Prostate gland (tissue), 2 donors: ENCODE measurements around the gene RPS23. TPM values are rescaled to one million over a fixed set of nuclear protein-coding genes. Genes with fewer than 3 reads are reported as not detected.

Experiments
- DNase-seq: peaks from one replicate; pipeline ENCODE4 v3.0.0-alpha.2; 2019; ENCODE audit warnings: low spot score
- H3K27ac ChIP-seq, 2 donors: fragments of 200-600 bp; sonication (generic); 2 replicates each; pipeline ENCODE4 v1.5.1; 2017 to 2019
- H3K27me3 ChIP-seq: fragments of 200-600 bp; sonication (generic); replicated peaks from 2 replicates; pipeline ENCODE4 v1.5.1; 2019; ENCODE audit not compliant: insufficient read depth
- H3K36me3 ChIP-seq, 2 donors: fragments of 200-600 bp; sonication (generic); 1 replicate in 1 of 2; 2 replicates in 1 of 2; pipeline versions ENCODE4 v1.5.1 to v1.8.1; 2017 to 2019
- H3K4me1 ChIP-seq: fragments of 200-600 bp; sonication (generic); replicated peaks from 2 replicates; pipeline ENCODE4 v1.5.1; 2019
- H3K4me3 ChIP-seq, 2 donors: fragments of 200-600 bp; sonication (generic); 2 replicates each; pipeline ENCODE4 v1.5.1; 2017 to 2019
- H3K9me3 ChIP-seq: fragments of 200-600 bp; sonication (generic); 2 replicates; pipeline ENCODE4 v1.5.1; 2017
- POLR2A ChIP-seq: fragments of 450-650 bp; IDR thresholded peaks from one replicate; pipeline ENCODE4 v1.6.1; 2016; ENCODE audit warnings: antibody characterized with exemption, mild to moderate bottlenecking
- POLR2AphosphoS5 ChIP-seq: sonication (generic); formaldehyde crosslinking; IDR thresholded peaks from one replicate; pipeline ENCODE4 v1.6.1; 2017; ENCODE audit warnings: antibody characterized with exemption
- WGBS: methylation state at CpG from one replicate; pipeline ENCODE4 v1.1.5; 2018; 5-methylcytosine and 5-hydroxymethylcytosine counted together
- intact Hi-C: fragments of 100-400 bp; cut with DNase I; formaldehyde crosslinking; loops from one replicate; pipeline ENCODE4 v1.14.2; 2022
- small RNA-seq, 2 donors: library from RNA; depleted of rRNA; stranded (forward); fragments of <200 nt; gene quantifications; one replicate each; pipeline ENCODE3, GENCODE V24; 2016
- total RNA-seq, 2 donors: library from RNA; depleted of rRNA; stranded (reverse); fragments of >200 nt; gene quantifications; one replicate each; pipeline ENCODE4 v1.1.0, GENCODE V29; 2016
- TF ChIP-seq, protein P1 (sequence below), 4 experiments: fragments of 200-600 bp in 2 of 4; fragments of 450-650 bp in 2 of 4; sonication (generic) in 2 of 4; IDR thresholded peaks; 1 replicate in 3 of 4; 2 replicates in 1 of 4; pipeline ENCODE4 v1.5.1; 2016 to 2019; ENCODE audit warnings: antibody characterized with exemption in 4 of 4, mild to moderate bottlenecking in 2 of 4, moderate library complexity in 2 of 4

RPS23 gene
- total RNA-seq, 2 donors from 2014 or later, result 1,357 to 2,937 TPM

DNA sequence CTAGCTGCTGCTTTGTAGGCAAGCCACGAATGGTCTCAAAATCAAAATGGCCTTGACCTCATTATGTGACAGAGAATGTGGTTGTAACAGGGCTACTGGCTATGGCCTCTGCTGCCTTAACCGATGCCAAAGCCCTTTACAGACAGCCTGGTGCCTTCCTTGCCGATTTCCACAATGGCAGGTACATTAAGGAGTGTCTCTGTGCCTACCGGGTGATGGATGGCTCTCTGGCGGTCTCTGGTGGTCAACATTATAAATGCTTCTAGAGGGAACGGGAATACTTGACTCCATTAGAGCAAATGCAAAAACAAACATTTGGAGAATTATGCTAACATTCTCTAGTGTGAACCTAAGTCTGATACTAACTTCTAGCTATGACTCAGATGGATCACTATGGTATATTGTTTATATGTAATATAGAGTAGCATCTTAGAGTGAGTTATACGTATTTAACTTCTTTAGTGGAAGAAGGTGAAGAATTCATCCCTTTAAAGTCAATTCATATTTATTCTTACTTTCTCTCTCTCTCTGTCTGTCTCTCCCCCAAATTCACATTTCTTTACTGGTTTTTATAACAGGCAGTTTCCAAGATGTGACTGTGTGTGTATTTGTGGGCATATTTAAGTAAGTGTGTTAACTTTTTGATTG, 52.5 kb downstream of the RPS23 start:
- Histone ChIP-seq H3K9me3 (no peaks in the 10 kb centered on the region), H3K27me3 (no peaks in the 10 kb centered on the region), H3K36me3 (no peaks in the 10 kb centered on the region), H3K27ac (no peak overlapping the region), H3K4me3 (no peak overlapping the region), H3K4me1 (no peaks in the 10 kb centered on the region)
- intact Hi-C loops, result loop anchor here (5.0 to 10.0 kb wide), 2 partner anchors 711 to 798 kb away; no protein-coding TSS in a partner anchor
- DNase-seq, result peak; percentile 48
- WGBS, result 27% methylated on average over 7 of the region's 7 CpGs
- TF ChIP-seq, protein P1, sequence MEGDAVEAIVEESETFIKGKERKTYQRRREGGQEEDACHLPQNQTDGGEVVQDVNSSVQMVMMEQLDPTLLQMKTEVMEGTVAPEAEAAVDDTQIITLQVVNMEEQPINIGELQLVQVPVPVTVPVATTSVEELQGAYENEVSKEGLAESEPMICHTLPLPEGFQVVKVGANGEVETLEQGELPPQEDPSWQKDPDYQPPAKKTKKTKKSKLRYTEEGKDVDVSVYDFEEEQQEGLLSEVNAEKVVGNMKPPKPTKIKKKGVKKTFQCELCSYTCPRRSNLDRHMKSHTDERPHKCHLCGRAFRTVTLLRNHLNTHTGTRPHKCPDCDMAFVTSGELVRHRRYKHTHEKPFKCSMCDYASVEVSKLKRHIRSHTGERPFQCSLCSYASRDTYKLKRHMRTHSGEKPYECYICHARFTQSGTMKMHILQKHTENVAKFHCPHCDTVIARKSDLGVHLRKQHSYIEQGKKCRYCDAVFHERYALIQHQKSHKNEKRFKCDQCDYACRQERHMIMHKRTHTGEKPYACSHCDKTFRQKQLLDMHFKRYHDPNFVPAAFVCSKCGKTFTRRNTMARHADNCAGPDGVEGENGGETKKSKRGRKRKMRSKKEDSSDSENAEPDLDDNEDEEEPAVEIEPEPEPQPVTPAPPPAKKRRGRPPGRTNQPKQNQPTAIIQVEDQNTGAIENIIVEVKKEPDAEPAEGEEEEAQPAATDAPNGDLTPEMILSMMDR (IDR thresholded peaks at IDR 0.05), result peak; percentile 58 to 75 (median 70)
- no peak for TF ChIP-seq POLR2AphosphoS5
- TF ChIP-seq POLR2A, result no peak

Small RNA genes within 50 kb of the gene (small RNA-seq; reads per million reads assigned to genes)
- 0 reads per million in 2 donors for gene AC010598.1
